HL-60 (cell line): ENCODE results near the gene VOPP1.

Source experiments
- DNase-seq, 2 experiments: peaks; one replicate each; pipeline ENCODE4 v3.0.0-alpha.2; 2010 to 2020; ENCODE audit warnings: low read depth in 1 of 2, low spot score in 1 of 2
- H3K27ac ChIP-seq: fragments of 250-450 bp; sonication (Bioruptor Pico); replicated peaks from 2 replicates; pipeline ENCODE4 v1.5.1; 2020; ENCODE audit warnings: mild to moderate bottlenecking, moderate library complexity
- H3K27me3 ChIP-seq: fragments of 250-450 bp; sonication (Bioruptor Pico); 2 replicates; pipeline ENCODE4 v1.5.1; 2021; ENCODE audit warnings: mild to moderate bottlenecking, moderate library complexity; ENCODE audit not compliant: insufficient read depth, poor library complexity, severe bottlenecking
- H3K4me3 ChIP-seq: replicated peaks from 2 replicates; pipeline ENCODE4 v1.5.1; 2011; ENCODE audit warnings: mild to moderate bottlenecking, control low read depth, low read length; ENCODE audit not compliant: insufficient read depth
- GABPA ChIP-seq: IDR thresholded peaks from 2 replicates; pipeline ENCODE4 v1.6.1; 2012; ENCODE audit warnings: low read depth
- POLR2AphosphoS5 ChIP-seq: IDR thresholded peaks from 2 replicates; pipeline ENCODE4 v1.6.1; 2012; ENCODE audit warnings: low read depth
- SPI1 ChIP-seq: IDR thresholded peaks from 2 replicates; pipeline ENCODE4 v1.6.1; 2012; ENCODE audit warnings: low read depth, mild to moderate bottlenecking, borderline replicate concordance
- TF ChIP-seq, protein P1 (sequence below): IDR thresholded peaks from one replicate; pipeline ENCODE4 v1.5.1; 2011; ENCODE audit warnings: low read length, control low read depth, inconsistent platforms; ENCODE audit not compliant: insufficient read depth
- TF ChIP-seq, protein P2 (sequence below): IDR thresholded peaks from 2 replicates; pipeline ENCODE4 v1.6.1; 2012; ENCODE audit warnings: low read depth; ENCODE audit not compliant: insufficient replicate concordance

VOPP1 gene

DNA sequence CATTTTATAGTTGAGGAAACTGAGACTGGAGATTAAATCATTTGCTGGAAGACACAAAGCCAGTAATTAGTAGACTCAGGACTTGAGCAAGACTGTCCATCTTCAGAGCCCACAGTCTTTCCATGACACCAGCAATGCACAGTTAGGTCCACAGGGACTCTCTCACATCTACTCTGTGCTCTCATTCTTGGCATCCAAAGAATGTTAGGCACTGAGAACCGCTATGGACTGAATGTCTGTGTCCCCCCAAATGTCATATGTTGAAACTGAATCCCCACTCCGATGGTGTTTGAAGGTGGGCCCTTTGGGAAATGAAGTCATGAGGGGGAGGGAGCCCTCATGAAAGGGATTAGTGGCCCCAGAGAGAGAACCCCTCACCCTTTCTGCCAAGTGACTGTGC lies 106.6 kb downstream of the VOPP1 start:
- H3K27ac ChIP-seq: no peak overlapping the region
- H3K4me3 ChIP-seq: no peak overlapping the region
- TF ChIP-seq GABPA (no peak), POLR2AphosphoS5 (no peak), SPI1 (no peak)
- TF ChIP-seq, protein P1, sequence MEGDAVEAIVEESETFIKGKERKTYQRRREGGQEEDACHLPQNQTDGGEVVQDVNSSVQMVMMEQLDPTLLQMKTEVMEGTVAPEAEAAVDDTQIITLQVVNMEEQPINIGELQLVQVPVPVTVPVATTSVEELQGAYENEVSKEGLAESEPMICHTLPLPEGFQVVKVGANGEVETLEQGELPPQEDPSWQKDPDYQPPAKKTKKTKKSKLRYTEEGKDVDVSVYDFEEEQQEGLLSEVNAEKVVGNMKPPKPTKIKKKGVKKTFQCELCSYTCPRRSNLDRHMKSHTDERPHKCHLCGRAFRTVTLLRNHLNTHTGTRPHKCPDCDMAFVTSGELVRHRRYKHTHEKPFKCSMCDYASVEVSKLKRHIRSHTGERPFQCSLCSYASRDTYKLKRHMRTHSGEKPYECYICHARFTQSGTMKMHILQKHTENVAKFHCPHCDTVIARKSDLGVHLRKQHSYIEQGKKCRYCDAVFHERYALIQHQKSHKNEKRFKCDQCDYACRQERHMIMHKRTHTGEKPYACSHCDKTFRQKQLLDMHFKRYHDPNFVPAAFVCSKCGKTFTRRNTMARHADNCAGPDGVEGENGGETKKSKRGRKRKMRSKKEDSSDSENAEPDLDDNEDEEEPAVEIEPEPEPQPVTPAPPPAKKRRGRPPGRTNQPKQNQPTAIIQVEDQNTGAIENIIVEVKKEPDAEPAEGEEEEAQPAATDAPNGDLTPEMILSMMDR: no peak
- TF ChIP-seq, protein P2, sequence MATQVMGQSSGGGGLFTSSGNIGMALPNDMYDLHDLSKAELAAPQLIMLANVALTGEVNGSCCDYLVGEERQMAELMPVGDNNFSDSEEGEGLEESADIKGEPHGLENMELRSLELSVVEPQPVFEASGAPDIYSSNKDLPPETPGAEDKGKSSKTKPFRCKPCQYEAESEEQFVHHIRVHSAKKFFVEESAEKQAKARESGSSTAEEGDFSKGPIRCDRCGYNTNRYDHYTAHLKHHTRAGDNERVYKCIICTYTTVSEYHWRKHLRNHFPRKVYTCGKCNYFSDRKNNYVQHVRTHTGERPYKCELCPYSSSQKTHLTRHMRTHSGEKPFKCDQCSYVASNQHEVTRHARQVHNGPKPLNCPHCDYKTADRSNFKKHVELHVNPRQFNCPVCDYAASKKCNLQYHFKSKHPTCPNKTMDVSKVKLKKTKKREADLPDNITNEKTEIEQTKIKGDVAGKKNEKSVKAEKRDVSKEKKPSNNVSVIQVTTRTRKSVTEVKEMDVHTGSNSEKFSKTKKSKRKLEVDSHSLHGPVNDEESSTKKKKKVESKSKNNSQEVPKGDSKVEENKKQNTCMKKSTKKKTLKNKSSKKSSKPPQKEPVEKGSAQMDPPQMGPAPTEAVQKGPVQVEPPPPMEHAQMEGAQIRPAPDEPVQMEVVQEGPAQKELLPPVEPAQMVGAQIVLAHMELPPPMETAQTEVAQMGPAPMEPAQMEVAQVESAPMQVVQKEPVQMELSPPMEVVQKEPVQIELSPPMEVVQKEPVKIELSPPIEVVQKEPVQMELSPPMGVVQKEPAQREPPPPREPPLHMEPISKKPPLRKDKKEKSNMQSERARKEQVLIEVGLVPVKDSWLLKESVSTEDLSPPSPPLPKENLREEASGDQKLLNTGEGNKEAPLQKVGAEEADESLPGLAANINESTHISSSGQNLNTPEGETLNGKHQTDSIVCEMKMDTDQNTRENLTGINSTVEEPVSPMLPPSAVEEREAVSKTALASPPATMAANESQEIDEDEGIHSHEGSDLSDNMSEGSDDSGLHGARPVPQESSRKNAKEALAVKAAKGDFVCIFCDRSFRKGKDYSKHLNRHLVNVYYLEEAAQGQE: no peak
- DNase-seq: no peak
- H3K27me3 ChIP-seq: no peaks in the 10 kb centered on the region

DNA sequence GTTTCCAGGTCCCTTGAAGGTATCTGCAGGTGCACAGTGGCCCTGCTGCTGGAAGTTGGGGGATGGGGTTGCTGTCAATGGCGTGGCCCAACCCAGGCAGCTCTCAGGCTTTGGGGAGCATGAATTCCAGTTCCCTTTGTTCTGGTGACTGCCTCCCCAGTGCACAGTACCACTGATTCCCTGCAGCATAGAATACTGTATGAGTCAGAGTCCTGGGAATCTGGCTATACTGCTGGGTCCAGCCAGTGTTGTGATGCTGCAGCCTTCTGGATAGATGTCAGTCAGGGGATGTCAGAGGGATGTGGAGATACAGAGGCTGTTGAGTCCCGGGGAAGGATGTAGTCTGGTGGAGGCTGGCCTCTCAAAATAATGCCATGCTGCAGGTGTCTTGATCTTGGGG lies 107.9 kb downstream of the VOPP1 start:
- Histone ChIP-seq H3K27ac (no peak overlapping the region), H3K27me3 (no peaks in the 10 kb centered on the region), H3K4me3 (no peak overlapping the region)
- no peak for DNase-seq
- TF ChIP-seq, protein P1: no peak
- TF ChIP-seq GABPA (no peak), SPI1 (no peak), POLR2AphosphoS5 (no peak)
- TF ChIP-seq, protein P2: no peak

DNA sequence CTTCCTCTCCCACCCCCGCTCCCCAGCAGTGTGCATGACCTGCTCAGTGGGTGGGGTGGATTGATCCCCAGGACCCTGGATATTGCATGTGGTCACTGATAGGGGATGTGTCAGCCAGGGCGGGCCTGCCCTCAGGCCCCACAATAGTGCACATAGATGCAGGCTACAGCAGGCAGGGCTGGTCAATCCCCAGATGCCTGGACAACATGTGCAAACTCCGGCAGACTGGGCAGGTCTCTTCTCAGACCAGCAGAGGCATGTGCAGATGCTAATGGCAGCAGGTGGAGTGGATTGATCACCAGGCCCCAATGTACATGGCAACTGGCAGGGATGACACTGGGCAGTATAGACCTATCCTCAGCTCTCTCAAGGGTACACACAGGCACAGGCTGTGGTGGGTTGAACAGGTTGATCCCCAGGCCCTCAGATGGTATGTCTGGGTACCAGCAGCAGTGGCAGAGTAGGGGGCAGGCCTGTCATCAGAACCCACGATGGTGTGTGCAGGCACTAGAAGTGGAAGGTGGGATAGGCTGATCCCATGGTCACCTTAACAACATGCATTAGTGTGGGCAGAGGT lies 108.5 kb downstream of the VOPP1 start:
- no peaks in the 10 kb centered on the region for H3K27me3 ChIP-seq
- H3K4me3 ChIP-seq: no peak overlapping the region
- TF ChIP-seq GABPA (no peak), SPI1 (no peak), POLR2AphosphoS5 (no peak)
- TF ChIP-seq, protein P1: no peak
- TF ChIP-seq, protein P2: no peak
- no peak for DNase-seq
- no peak overlapping the region for H3K27ac ChIP-seq
